ENCODE results near the gene THSD7B. TPM values are rescaled to one million over a fixed set of nuclear protein-coding genes. Genes with fewer than 3 reads are reported as not detected.

THSD7B gene
- polyA plus RNA-seq, 12 donors = 0.52 to 2.0 (median 0.83) TPM; not detected in 2

DNA sequence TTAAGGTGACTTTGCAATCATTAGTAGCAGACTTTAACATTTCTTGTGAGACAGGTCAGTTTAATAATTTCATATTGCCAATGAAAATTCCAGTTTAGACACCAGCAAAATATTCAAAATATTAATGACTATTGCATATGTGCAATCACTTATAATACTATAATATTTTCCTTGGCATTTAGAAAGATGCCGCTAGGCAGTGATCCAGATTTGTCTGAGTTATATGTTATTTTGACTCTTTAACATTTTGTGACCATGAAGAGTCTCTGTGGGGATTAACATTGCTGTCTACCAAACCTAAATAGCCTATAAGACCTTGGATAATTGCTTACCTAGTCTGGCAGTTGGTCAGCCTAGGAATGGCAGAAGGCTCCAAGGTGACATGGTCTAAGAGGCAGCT, 389.6 kb downstream of the THSD7B start:
- DNase-seq = peak; percentile 29

DNA sequence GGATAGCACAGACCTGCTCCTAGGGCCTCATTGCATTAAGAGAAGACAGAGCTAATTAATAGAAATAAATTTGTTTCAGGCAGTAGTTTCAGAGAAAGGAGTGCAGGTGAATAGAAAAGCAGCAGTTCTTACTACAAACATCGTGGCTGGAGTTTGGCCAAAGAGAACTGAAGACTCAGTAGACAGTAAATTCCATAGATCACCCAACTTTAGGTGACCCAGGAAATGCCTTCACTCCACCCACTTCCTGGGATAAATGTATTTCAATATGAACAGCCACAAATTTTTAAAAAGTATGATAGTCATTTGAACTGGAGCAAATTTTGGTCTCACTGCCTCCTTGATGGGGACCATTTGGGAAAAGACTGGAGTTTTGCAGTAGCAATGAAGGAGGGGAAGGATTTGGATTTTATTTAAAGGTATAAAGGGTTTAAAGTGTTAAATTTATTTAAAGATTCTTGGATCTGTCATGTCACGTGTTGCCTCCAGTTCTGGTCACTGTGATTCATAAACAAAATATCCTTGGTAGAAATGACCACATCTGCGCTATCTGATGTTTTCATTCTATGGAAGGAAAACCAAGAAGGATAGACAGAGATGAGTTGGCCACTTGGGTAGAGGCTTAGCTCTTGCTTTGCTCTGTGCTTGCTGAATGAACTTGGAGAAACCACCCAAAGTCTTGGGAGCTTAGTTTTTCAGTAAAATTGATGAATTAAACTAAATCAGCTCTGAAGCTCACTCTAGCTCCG, 390.2 kb downstream of the THSD7B start:
- DNase-seq = no peak

DNA sequence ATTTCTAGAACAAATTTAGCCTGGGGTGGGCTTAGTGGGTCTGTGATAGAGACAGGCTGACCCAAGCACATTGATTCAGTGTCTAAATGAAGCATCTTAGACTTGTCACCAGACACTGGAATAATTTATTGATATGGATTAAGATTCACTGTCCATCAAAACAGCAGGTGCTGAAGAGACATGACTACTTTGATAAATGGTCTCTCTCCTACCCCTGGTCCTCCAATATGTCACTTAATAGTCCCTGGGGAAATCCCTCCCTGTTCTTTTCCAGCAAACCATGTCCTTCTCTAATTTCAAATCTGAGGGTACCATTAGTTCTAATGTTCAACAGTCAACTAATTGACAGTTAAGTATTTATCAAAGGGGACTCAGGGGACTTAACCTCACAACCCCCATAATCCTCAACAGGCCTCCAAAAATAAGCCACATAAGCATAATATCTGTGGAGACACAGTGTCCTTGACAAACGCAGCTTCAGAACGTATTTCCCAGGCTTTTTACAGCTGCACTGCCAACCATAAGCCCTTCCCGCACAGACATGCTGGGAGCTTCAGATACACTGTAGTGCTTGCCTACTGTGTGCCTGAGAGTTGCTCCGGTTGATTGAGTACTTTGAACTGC, 391.0 kb downstream of the THSD7B start:
- DNase-seq = no peak

DNA sequence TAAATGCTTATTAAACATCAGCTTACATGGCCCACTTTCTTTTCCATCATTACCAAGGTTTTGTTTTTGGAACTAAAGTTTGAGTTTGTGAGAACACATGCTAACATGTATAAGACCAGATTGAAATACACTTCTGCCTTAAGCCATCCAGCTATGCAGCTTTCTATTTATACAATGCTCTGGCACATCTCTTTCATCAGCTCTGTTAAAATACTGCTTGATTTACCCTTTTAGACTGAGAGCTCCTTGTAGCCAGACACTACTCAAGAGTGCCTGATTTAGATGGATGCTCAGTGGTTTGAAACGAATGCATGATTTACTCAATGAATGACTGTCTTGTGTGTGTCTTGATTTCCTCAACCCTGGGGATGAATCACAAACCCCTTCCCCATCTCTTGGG, 392.5 kb downstream of the THSD7B start:
- DNase-seq = no peak

DNA sequence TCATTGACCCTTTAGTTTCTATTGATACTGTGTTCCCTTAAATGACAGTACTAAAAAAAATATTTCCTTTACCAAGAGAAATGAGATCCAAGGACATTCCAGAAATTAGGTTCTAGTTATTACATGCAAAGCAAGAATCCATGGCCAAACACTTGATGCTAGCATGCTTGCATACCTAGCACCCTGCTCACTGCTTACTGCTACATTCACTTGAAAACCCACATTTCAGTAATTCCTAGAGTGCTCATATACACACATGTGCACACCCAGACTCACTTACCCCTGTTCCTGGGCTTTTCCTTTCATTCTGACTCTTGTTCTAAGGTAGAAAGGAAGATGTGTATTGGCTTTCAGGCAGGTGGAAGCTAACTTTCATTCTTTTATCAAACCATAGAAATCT, 395.9 kb downstream of the THSD7B start:
- no peak for DNase-seq

DNA sequence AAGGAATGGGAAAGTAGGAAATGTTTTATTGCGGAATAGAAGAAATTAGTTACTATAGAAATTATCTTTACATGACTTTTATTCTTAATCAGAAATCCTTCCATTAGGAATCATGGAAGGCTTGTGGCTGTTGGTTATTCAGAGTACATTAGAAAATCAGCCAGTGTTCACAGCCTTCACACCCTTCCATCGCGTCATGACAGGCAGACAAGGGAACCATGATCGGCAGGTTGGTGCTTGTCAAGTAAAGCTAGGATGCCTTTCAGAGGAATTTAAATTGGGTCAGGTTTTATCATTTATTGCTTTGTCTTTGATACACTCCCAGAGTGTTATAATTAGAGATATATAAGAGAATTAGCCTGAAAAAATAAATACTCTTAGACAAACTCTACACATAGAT, 400.6 kb downstream of the THSD7B start:
- no peak for DNase-seq

DNA sequence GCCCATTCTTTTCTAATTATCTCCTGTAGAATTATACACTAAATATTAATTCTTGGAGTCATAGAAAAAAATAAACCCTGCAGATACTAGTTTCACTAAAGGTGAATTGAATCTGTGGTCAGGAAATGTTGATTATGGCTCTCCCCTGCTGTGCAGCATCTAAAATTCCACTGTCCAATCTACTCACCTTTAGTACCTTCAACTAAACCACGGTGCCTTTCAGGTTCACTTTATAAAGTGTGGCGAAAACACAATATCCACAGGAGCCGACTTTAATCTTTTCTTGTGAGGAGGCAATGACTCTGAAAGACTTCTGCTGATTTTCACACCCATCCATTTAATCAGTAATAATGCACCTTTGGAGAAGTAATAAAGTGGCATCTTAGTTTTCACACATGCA, 402.3 kb downstream of the THSD7B start:
- no peak for DNase-seq

DNA sequence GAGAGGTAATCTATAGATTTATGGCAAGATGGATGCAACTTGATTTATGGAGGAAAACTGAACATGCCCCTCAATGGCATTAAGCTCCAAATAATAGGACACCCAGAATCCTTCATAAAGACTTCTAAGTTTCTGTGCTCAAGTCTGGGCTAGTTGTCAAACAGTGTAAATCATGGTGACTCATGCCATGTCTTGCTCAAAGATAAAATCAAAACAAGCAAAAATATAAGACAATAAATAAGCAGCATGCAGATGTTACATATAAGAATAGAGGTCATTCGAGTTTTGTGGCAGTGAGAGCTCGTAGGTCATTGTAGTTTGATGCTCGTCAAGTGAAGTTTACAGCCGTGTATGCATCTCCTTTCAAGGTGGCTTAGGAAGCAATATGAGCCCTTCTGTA, 403.2 kb downstream of the THSD7B start:
- DNase-seq = no peak

DNA sequence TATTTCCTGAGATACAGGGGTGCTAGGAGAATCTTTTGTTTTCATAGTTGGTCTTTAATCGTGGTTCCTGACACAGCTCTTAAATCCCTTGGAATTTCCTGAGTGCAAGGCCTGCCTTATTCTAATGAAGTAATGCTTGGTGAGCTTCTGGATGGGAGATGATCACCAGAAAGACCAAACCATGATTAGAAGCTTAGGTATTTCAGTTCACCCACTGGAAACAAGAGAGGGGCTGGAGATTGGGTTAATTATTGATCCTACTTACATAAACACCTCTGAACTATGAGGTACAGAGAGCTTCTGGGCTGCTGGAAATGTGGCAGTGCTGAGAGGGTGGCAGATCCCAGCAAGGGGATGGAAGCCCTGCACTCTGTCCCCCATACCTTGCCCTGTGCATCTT, 406.8 kb downstream of the THSD7B start:
- DNase-seq = no peak

DNA sequence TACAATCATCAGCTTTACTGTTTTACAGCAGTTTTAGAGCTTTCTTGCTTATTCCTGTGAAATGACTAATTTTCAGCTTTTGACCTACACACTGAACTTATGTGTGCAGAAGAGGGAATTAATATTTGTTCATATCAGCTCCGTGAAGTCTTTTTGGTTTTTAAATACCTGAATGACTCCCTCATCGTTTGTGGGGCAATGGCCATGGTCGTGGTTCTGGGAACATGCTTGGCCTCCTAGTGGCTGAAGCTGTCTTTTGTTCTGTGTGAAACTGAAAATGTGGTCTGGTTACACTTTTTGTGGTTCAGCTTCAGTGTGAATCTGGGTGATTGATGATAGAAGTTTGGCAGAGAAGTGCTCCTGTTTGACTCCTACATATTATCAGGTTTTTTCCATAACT, 408.1 kb downstream of the THSD7B start:
- DNase-seq = no peak

DNA sequence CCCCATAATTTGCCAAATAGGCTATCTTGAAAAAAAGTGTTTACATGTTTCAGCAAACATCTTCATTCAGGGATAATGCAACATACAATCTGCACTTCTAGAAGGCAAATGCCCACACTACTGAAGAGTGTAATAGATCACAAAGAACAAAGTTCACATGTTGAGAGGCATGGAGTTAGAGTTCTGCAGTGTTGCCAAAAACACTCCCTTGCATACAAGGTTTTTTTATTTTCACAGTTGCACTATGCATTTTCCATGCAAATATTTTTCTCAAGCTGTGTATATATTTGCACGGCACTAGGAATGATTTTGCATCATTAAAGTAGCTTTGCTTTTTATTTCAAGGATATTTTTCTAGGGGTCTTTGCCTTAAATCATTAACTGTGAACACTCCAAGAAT, 409.9 kb downstream of the THSD7B start:
- DNase-seq = no peak

DNA sequence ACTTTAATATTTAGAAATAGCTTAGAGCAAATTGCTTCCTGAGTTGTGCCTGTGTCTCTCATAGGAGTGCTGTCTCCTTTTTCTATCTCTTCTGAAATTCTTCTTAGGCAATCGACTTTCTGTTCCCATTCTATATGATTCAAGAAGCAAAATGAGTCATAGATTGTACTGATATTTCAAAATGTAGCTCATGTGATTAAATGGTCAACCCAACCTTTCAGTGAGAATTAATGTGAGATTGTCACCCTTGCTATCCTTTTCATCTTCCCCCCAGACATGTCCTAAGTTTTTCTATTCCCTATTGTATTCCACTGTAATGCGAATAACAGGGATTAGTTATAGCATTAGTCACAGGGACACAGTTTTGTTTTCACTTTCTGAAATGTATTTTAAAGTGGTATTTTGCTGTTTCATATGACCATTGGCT, 413.6 kb downstream of the THSD7B start:
- no peak for DNase-seq

DNA sequence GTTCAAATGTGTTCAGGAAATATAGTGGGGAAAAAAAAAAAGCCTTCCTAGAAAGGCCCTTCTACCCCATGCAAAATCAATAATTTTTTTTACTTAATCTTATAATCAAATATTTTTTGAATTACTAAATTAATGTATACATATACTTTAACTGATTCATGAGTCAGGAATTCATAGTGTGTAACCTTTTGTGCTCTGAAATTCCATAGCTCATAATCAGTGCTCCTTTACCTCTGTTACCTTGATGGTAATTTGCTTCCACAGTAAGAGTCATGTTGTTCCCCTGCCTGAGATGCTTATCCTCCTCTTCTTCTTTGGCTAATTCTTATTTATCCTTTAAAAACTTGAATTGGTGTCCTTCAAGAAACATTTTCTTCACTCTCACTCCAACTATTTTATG, 414.2 kb downstream of the THSD7B start:
- DNase-seq = no peak

DNA sequence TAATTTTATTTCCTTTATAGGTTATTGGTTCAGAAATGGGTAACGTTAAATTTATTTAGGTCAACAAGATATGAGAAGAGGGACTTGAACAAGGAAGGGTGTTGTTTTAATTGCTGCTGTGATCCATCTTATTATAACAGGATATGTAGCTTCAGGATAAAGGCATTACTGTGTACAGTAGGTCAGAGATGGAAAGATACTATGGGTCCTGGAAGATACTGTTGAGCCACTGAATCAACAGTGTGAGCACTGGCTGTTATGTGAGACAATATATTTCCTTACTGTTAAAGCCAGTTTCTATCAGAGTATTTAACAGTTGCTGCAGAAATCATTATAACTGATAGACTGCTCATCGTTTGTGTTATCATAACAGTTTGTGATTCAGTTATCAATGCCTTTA, 414.7 kb downstream of the THSD7B start:
- DNase-seq = no peak

DNA sequence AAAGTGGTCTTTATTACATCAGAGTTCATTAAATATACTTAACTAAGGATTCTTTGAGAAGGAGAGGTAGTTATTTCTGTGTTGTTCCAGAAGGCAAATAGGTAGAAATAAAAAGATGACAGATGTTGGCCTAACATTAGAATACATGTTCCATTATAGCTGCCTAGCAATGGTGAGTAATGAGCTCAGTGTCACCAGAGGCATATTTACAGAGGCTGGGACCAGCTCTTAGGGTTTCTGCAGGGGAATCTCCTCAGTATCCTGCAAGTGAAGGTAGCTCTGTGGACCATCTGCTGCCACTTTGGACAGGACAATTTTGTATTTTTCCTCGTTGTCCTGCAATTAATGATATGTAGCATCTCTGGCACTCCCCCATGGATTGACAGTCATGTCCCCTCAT, 416.0 kb downstream of the THSD7B start:
- no peak for DNase-seq

DNA sequence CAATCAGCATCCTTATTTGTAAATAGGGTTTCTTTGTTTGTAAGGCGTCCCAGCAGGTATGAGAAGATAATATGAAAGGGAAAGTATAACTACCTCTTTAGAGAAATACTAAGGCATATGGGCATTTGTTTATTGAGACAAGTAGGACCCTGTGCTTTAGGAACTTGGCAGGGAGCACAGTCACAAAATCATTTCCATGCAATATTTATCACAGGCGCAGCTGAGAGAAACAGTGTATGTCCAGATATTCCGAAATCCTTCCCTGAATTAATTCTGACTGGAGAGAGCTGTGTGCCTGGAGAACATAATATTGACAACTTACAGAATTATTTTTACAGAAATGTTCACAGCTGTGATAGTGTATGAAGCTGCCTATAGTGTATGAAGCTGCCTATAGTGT, 416.7 kb downstream of the THSD7B start:
- no peak for DNase-seq

DNA sequence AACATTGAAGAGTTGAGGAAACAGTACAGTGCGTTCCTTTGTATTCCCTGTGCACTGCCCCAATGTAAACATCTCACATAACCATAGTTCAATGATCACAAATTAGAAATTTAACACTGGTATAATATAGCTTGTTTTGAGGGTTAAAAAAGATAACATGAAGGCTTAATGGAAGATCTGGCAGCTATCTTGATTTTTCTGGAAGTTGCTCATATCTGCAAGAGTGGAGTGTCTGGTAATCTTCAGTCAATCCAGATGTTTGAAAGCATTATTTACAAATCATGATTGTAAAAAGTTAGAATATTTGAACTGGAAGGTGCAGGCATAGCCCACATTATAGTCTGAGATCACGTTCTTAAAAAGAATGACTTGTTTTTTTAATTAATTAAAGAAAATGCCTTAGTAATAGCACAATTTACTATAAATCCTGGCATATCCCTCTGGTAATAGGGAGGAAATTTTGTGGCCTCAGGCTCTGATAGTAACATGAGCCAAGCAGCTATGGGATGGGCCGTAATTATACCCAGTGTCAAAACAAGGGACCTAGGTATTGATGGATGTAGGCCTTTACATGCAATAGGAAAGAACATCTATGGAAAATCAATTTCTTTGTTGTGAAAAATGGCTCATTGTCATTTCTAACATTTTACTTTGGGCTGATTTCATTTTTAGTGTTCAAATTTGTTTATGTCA, 418.0 kb downstream of the THSD7B start:
- DNase-seq = no peak

DNA sequence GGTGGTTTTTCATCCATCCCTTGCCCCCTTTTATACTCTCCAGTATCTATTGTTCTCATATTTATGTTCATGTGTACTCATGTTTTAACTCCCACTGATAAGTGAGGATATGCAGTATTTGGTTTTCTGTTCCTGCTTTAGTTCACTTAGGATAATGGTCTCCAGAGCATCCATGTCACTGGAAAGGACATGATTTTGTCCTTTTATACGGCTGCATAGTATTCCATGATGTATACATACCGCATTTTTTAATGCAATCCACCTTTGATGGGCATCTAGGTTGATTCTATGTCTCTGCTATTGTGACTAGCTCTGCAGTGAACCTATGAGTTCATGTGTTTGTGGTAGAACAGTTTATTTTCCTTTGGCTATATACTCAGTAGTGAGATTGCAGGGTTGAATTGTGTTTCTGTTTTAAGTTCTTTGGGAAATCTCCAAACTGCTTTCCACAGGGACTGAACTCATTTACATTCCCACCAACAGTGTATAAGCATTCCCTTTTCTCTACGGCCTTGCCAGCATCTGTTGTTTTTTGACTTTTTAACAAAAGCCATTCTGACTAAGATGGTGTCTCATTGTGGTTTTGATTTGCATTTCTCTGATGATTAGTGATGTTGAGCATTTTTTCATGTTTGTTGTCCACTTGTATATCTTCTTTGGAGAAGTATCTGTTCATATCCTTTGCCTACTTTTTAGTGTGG, 420.2 kb downstream of the THSD7B start:
- no peak for DNase-seq

DNA sequence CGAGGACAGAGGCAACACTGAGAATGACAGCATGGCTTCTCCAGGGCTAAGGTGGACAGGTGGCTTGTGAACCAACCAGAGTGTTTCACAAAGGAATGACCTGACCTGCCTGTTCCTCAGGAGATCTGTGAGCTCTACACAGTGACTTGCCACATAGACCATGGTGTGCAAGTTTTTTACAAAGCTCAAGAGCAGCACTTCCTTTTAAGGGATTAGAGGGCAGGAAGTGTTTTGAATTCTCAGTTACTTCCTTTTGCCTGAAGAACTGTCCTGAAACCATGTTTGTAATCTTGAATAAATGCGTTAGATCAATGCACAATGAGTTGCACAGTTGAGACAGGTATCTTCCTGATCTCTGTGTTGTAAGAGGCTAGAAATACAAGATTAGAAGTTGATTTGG, 421.9 kb downstream of the THSD7B start:
- DNase-seq = no peak

DNA sequence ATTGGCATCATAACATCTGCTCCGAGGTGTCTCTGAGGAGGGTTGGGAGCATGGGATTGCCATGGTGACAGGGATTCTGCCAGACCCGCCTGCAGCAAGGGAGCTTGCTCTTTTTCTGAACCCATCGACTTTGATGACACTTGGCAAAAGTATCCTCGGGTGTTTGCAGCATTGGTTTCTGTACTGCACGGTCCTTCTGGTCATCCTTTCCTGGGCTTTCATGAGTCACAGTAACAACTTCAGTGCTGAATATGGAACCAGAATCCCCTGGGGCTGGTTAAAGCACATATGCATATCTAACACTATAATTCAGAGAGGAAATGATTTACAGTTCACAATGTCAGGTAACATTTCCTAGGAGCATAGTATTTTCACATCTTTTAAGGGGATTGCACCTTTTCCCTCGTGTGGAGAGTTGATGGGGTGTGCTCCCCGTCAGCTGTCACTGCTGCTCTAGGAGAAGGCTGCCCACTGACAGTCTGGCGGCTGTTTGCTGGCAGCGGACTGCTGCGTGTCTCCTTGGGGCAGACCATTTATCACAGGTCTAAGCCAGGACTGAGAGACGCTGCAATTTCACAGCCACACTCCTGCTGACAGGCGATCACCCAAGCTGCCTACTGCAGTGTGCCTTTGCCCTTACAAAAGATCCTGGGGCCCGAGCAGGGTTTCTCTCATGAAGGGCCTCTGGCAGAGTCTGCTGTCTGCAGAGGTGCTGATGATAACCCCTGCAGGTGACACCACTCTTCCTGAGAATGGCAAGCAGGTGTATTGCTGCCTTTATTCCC, 425.3 kb downstream of the THSD7B start:
- no peak for DNase-seq
